Left lung (tissue), 10 donors: ENCODE data around the gene MEP1B. TPM values are rescaled to one million over a fixed set of nuclear protein-coding genes. Genes with fewer than 3 reads are reported as not detected.

Experiments
- ATAC-seq: fragments of 200-7000 bp; cut with Tn5 transposase; one replicate; pipeline ENCODE4 v1.9.1; 2020; ENCODE audit warnings: moderate library complexity
- DNase-seq, 4 donors: peaks; one replicate each; pipeline ENCODE4 v3.0.0-alpha.2; 2013 to 2020
- H3K27ac ChIP-seq, 2 donors: fragments of 200-600 bp; sonication (generic) in 1 of 2; one replicate each; pipeline versions ENCODE4 v1.5.0 to v1.8.0; 2020 to 2021
- H3K27me3 ChIP-seq, 2 donors: fragments of 200-600 bp; sonication (generic) in 1 of 2; one replicate each; pipeline versions ENCODE4 v1.5.0 to v1.8.0; 2020 to 2021
- H3K36me3 ChIP-seq, 2 donors: fragments of 200-600 bp; sonication (generic) in 1 of 2; one replicate each; pipeline versions ENCODE4 v1.5.0 to v1.8.0; 2020 to 2021
- H3K4me1 ChIP-seq, 2 donors: fragments of 200-600 bp; one replicate each; pipeline ENCODE4 v1.8.0; 2021
- H3K4me3 ChIP-seq, 2 donors: fragments of 200-600 bp; sonication (generic) in 1 of 2; one replicate each; pipeline versions ENCODE4 v1.5.0 to v1.8.0; 2020 to 2021; ENCODE audit warnings: mild to moderate bottlenecking in 1 of 2
- H3K9me3 ChIP-seq, 2 donors: fragments of 200-600 bp; sonication (generic) in 1 of 2; one replicate each; pipeline versions ENCODE4 v1.5.0 to v1.8.0; 2020 to 2021
- CTCF ChIP-seq, 2 donors: fragments of 200-600 bp; sonication (generic) in 1 of 2; IDR thresholded peaks; one replicate each; pipeline versions ENCODE4 v1.5.0 to v1.8.0; 2021; ENCODE audit warnings: antibody characterized with exemption in 2 of 2
- intact Hi-C, 2 donors: fragments of 100-400 bp; cut with DNase I; formaldehyde crosslinking; loops; one replicate each; pipeline versions ENCODE4 v1.11.2 to v1.14.2; 2022
- polyA plus RNA-seq, 6 donors: library from polyadenylated mRNA; unstranded; fragments of 120-200 nt; gene quantifications; one replicate each; pipeline ENCODE4 v1.2.1, GENCODE V29; 2013; ENCODE audit not compliant: insufficient read length in 6 of 6
- total RNA-seq, 2 donors: library from RNA; stranded (reverse); fragmentation: NEBNext Ultra II Directional; extraction: Animal tissue kit (Norgen Biotek cat#: 25700); gene quantifications; one replicate each; pipeline ENCODE4 v1.2.1, GENCODE V29; 2021
- donor health status: DM: no; HTN: yes; CAD: no.
- donor health status: DM: no; HTN: no; CAD: no.

MEP1B gene
- total and polyA plus RNA-seq, 8 donors: 0.07 to 0.47 (median 0.15) TPM; not detected in 2

- Histone ChIP-seq H3K4me1 (no peaks in the 10 kb centered on the region), H3K4me3 (no peak overlapping the region), H3K9me3 (no peaks in the 10 kb centered on the region), H3K27me3 (no peaks in the 10 kb centered on the region), H3K27ac (no peak overlapping the region), H3K36me3 (no peaks in the 10 kb centered on the region)
- ATAC-seq: no peak
- TF ChIP-seq CTCF (IDR thresholded peaks at IDR 0.05): no peak
- intact Hi-C loops: no loop called here
- DNase-seq: no peak
Measured at GRCh38 chr18:32258148-32258547, 68.3 kb downstream of the MEP1B start.

- Histone ChIP-seq H3K4me1 (no peaks in the 10 kb centered on the region), H3K9me3 (no peaks in the 10 kb centered on the region), H3K36me3 (no peaks in the 10 kb centered on the region), H3K27ac (no peak overlapping the region), H3K27me3 (no peaks in the 10 kb centered on the region), H3K4me3 (no peak overlapping the region)
- no peak for TF ChIP-seq CTCF (IDR thresholded peaks at IDR 0.05)
- intact Hi-C loops: no loop called here
- no peak for DNase-seq
- ATAC-seq: no peak
Measured at GRCh38 chr18:32258558-32259204, 68.8 kb downstream of the MEP1B start.

GRCh38 chr18:32259553-32259952, 69.7 kb downstream of the MEP1B start:
- H3K4me1 ChIP-seq: no peaks in the 10 kb centered on the region
- no peaks in the 10 kb centered on the region for H3K36me3 ChIP-seq
- H3K27me3 ChIP-seq: no peaks in the 10 kb centered on the region
- ATAC-seq: no peak
- H3K27ac ChIP-seq: no peak overlapping the region
- H3K9me3 ChIP-seq: no peaks in the 10 kb centered on the region
- no peak overlapping the region for H3K4me3 ChIP-seq
- TF ChIP-seq CTCF (IDR thresholded peaks at IDR 0.05): no peak
- intact Hi-C loops: no loop called here
- DNase-seq: no peak

GRCh38 chr18:32261003-32261402, 71.2 kb downstream of the MEP1B start:
- no peak for TF ChIP-seq CTCF (IDR thresholded peaks at IDR 0.05)
- Histone ChIP-seq H3K4me1 (no peaks in the 10 kb centered on the region), H3K4me3 (no peak overlapping the region), H3K27ac (no peak overlapping the region), H3K9me3 (no peaks in the 10 kb centered on the region), H3K27me3 (no peaks in the 10 kb centered on the region), H3K36me3 (no peaks in the 10 kb centered on the region)
- intact Hi-C loops: no loop called here
- ATAC-seq (no peak), DNase-seq (no peak)

GRCh38 chr18:32262092-32262491, 72.3 kb downstream of the MEP1B start:
- ATAC-seq: no peak
- H3K4me1 ChIP-seq: no peaks in the 10 kb centered on the region
- intact Hi-C loops: no loop called here
- no peak overlapping the region for H3K4me3 ChIP-seq
- DNase-seq: no peak
- no peaks in the 10 kb centered on the region for H3K27me3 ChIP-seq
- H3K36me3 ChIP-seq: no peaks in the 10 kb centered on the region
- TF ChIP-seq CTCF (IDR thresholded peaks at IDR 0.05): no peak
- no peak overlapping the region for H3K27ac ChIP-seq
- H3K9me3 ChIP-seq: no peaks in the 10 kb centered on the region
